Right renal cortex interstitium (tissue), 3 donors: ENCODE measurements around the gene RFC2. TPM values are rescaled to one million over a fixed set of nuclear protein-coding genes. Genes with fewer than 3 reads are reported as not detected.
"Not testable (repeated sequence)": the region's sequence is repeated elsewhere in the genome, so short reads cannot be mapped to it uniquely, and the experiment has no call there.

Source experiments
- DNase-seq, 3 donors: peaks; one replicate each; pipeline ENCODE4 v3.0.0-alpha.2; 2013; ENCODE audit warnings: low read depth in 3 of 3, low spot score in 2 of 3
- polyA plus RNA-seq, 3 donors: library from polyadenylated mRNA; unstranded; fragments of 120-200 nt; gene quantifications; one replicate each; pipeline ENCODE4 v1.2.1, GENCODE V29; 2013; ENCODE audit not compliant: insufficient read length in 3 of 3

RFC2 gene
- polyA plus RNA-seq, 3 donors: 42.7 to 50.8 (median 44.4) TPM

DNA sequence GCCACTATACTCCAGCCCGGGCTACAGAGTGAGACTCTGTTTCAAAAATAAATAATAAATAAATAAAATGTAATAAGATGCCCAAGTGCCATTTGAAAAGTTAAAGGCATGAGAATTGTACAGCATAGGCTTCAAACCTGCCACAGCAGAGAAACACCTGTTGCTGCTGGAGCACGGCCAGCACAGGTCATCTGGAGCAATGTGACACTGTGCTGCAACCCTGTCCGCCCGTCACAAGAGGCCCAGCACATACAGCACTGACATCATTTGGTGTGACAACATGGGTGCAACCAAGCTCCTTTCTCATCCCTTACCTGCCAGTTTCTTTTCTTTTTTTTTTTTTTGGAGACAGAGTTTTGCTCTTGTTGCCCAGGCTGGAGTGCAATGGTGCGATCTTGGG, 1.3 kb downstream of the RFC2 start:
- DNase-seq: no peak

DNA sequence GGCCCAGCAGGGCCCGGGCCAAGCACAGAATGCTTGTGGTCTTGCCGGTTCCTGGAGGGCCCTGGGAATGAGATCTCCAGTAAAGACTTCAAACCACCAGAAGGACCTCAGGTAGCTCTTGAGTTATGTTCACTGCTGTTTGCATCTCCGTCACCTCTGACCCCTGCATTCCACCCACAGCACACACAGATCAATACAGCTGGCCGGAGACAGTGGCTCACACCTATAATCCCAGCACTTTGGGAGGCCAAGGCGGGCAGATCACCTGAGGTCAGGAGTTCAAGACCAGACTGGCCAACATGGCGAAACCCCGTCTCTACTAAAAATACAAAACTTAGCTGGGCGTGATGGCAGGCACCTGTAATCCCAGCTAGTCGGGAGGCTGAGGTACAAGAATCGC, 5.1 kb downstream of the RFC2 start:
- DNase-seq: not testable (repeated sequence)

DNA sequence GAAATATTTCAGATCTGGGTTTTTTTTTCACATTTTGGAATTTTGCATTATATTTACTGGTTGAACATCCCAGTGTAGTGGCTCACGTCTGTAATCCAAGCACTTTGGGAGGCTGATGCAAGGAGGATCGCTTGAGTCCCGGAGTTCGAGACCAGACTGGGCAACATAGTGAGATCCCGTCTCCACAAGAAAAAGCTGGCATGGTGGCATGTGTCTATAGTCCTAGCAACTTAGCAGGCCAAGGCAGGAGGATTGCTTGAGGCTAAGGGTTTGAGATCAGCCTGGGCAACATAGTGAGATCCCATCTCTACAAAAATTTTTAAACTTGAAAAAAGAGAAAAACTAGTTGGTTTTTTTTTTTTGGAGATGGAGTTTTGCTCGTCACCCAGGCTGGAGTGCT, 6.0 kb downstream of the RFC2 start:
- no peak for DNase-seq

DNA sequence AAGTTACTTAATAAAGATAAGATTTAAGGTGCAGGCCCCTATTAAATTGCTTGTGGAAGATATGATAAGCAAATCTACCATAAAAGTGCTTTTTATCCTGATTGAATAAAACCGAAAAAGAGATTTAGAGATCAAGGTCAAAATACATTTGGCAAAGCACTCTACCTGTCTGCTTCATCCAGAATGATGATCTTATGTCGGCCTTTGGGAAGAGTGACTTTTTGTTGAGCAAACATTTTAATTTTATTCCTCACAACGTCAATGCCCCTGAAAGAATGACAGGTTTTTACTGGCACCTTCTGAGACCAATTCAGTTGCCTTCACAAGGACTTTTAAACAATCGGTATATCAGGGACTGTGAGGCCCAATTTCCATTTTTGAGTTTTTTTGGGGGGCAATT, 7.7 kb downstream of the RFC2 start:
- DNase-seq: no peak

DNA sequence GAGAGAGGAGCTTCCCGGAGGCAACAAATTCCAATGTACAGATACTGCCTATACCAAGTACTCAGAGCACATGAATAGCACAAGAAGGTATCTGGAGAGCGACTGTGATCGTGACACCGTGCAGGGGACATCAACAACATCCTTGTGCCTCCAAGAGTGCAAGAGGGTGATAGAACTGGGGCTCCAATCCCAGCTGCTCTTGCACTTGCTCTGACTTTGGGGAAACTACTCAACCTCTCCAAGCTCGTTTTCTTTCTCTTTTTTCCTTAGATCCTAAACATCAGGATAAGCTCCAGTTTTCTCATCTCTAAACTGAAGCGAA, 12.1 kb downstream of the RFC2 start:
- no peak for DNase-seq

DNA sequence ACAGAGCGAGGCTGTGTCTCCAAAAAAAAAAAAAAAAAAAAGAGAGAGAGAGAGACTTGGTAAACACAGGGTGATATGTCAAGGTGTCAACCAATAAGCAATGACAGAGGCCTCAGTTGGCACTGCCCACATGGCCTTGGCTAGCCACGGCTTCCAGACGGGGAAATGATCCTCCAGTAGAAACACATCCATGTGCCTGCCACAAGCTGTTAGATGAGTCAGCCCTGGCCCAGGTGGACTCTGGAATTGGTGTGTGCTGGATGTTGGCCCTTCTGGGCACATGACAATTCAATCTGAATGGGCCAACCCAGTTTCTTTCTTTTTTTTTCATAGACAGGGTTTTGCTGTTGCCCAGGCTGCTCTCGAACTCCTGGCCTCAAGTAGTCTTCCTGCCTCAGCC, 13.7 kb downstream of the RFC2 start:
- DNase-seq: no peak

DNA sequence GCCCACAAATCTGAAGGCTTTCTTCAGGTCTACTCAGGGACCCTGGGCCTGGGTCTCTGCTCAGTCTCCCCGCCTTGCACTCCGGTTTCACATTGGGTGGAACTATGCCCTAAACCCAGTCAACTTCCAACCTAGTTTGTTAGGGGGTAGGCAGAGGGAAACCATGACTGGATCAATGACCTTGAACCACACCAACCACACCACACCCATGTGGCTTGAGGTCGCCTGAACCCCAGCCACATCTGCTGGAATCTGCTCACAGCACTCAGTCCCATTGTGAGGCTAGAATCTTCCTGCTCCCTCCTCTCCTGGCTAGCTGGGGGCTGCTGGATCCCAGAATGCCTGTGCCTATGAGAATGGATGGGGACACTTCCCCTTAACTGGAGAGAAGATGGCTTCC, 17.9 kb downstream of the RFC2 start:
- no peak for DNase-seq

DNA sequence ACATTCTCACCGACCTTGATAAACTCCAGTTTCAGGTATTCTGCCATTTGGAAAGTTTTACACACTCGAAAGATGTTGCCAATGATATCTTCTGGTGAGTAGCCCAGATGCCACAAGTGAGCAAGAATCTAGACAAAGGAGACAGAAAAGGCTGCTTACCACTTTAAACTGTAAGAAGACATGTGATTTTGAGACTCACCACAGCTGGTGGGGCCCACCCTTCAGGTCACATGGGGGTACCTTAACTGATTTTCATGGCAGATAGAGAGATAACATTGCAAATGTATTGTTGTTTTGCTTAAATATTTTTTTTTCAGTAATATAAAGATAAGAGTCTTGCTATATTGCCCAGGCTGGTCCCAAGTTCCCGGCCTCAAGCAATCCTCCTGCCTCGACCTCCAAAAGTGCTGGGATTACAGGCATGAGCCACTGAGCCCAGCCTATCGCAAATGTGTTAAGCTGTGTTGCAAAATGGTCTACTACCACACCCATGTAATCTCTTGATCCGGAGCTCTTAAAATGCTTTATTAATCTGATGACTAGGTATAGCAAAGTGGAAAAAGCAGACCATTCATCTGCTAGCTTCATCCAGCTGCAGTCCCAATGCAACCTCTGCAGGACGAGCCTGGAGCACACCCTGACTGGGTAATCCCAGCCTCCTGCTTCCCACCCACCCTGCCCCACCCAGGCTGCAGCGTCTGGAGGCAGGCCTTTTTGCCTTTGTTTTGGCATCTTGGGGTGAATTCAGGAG, 18.5 kb downstream of the RFC2 start:
- DNase-seq: no peak

DNA sequence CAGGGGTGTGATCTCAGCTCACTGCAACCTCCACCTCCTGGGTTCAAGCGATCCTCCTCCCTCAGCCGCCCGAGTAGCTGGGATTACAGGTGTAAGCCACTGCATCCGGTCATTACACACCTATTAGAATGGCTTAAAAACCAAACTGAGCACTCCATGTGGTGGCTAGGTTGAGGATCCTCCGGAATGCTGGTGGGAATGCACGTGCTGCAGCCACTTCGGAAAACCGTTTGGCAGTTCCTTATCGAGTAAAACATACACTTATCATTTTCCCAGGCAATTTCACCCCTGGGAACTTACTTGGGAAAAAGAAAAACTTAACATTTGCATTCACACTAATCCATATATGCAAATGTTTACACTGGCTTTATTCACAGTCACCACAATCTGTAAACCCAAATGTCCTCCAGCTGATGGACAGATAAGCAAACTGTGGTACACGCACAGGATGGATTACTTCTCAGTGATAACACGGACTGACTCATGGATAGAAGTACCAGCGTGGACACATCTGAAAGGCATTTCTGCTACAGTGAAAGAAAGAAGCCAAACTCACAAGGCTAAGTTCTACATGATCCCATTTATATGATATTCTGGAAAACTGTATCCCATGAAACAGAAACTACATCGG, 20.4 kb downstream of the RFC2 start:
- no peak for DNase-seq

DNA sequence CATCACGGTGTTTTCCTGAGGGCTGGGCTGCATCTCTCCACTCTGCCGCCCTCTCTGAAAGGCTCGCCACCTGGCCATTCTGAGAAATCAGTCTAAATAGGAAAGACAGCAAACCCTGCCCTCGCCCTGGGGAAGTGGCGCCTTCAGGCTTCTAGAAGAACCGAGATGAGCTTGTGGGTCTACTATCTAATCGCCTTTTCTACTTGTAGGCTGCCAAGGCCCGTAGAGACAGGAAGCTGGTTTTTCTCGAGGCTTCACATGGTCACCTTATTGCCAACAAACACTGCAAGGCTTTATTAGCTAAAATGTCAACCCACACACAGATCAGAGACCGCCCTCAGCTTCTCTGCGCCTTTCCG, 23.0 kb downstream of the RFC2 start:
- DNase-seq: no peak

DNA sequence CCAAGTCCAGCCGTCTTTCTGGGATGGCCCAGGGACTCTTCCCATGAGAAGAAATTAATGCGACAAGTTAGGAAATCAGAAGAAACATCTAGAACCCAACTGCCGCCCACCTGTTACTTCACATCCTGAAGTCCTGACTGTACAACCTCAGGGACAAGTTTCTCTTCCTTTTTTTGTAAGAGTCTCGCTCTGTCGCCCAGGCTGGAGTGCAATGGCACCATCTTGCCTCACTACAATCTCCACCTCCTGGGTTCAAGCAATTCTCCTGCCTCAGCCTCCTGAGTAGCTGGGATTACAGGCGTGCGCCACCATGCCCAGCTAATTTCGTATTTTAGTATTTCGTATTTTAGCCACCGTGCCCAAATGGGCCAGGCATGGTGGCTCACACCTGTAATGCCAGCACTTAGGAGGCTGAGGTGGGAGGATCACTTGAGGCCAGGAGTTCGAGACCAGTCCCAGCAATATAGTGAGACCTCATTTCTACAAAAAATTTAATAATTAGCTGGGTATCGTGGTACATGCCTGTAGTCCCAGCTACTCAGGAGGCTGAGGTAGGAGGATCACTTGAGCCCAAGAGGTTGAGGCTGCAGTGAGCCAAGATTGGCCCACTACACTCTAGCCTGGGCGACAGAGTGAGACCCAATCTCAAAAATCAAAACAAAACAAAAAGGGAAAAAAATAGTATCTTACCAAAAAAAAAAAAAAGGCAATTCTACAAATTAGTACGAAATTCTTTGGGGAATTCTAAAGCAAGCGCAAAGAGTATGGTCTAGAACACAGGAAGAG, 23.6 kb downstream of the RFC2 start:
- no peak for DNase-seq

DNA sequence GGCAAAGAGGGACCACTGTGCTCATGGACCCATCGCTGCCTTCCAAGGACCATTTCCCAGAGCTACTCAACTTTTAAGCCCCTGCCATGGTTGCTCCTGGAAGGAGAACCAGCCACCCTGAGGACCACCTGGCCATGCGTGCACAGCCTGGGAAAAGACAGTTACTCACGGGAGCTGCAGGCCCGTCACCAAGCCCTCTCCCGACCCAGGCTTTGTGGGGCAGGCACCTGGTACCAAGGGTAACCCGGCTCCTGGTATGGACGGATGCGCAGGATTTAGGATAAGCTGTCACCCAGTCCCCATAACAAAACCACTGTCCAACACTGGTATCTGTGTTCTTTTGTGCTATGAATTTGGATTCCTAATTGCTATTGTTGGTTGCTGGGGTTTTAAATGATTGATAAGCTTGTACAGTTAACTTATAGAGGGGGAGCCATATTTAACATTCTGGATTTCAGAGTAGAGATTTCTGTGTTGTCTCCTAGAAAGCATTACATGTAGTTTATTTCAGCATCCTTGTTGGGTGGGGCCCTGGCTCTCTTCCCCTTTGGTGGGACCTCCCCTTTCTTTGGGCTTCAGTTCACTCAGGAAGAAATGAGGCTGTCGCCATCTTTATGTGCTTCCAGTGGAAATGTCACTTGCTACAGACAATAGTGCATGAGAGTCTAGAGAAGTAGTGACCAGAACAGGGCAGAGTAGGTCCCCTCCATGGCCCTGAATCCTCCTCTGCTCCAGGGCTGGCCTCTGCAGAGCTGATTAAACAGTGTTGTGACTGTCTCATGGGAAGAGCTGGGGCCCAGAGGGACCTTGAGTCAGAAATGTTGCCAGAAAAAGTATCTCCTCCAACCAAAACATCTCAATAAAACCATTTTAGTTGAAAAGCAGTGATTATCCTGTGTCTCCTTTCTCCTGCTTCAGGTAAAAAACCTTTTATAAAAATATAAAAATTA, 25.0 kb downstream of the RFC2 start:
- DNase-seq: no peak

DNA sequence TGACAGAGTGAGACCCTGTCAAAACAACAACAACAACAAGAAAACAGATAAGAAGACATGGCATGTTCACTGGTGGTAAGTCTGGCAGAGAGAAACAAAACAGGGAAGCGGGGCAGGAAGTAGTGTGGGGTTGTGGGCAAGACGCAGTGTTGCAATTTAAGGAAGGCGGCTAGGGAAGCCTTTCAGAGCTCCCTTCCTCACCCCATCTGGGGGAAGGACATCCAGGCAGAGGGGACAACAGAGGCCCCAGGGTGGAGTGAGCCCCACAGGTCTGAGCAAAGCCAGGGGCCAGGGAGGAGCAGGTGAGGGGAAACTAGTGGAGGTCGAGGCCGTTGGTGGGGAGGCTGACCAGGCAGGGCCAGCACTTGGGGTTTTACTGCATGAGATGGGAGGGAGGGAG, 27.6 kb downstream of the RFC2 start:
- DNase-seq: no peak

DNA sequence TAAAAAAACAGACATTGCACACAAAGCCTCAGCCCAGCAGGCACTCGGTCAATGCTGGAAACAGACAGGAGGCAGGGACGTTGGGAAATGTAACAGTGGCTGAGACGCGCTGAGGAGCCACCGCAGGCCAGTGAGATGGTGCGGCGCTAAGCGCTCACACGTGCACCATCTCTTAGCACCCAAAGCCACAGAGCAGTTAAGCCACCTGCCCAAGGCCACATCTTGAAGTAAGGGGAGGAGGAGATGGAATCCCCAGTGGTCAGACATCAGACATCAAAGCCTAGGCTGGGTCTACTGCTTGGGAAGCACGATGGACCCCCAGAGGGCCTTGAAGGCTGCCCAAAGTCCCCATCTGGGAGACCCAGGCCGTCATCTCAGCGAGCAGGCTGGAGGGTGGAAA, 28.8 kb downstream of the RFC2 start:
- no peak for DNase-seq

DNA sequence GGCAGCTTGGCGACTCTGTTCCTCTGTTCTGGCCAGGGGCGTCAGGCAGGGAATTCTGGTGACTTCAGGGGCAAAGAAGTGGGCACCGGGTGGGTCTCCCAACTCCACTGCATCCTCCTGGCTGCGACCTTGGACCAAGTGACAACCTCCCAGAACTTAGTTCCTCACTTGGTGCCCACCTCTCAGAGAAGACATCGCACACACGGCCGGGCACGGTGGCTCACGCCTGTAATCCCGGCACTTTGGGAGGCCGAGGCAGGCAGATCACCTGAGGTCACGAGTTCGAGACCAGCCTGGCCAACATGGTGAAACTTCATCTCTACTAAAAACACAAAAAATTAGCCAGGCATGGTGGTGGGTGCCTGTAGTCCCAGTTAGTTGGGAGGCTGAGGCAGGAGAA, 29.3 kb downstream of the RFC2 start:
- not testable (repeated sequence) for DNase-seq

DNA sequence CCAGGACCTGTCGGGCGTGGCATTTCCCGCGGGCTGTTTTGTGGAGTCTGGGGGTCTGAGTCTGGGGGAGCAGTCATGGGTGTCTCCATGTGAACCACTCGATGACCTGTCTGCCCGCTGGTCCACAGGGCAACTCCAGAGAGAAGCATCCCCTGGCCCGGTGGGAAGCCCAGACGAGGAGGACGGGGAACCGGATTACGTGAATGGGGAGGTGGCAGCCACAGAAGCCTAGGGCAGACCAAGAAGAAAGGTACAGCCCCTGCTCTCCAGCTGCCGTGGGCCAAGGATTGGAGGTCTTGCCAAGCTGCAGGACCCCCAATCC, 29.7 kb downstream of the RFC2 start:
- DNase-seq: no peak

DNA sequence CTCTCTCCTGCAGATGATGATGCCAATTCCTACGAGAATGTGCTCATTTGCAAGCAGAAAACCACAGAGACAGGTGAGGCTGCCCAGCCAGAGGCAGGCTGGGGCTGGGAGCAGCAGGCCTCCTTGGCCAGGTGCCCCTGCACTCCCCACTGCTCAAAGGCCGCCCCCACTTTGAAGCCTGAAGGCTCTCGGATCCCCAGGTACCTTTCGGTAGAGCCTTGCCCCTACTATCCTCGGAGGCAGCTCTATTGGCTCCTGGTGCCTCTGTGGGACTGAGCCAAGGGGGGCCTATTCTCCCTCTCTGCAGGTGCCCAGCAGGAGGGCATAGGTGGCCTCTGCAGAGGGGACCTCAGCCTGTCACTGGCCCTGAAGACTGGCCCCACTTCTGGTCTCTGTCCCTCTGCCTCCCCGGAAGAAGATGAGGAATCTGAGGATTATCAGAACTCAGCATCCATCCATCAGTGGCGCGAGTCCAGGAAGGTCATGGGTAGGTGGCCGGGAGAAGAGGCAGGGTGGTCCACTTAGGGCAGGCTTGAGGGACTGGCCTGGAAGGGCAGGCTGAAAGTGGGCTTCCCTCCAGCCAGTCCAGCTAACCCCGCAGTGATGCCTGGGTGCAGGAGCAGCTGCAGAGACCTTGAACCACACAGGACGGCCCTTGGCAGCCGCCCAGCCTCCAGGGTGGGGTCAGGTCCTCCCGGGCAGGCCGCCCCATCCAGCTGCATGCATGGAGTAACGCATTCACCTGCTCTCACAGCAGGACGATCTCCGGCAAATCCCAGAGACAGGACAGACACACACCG, 30.3 kb downstream of the RFC2 start:
- DNase-seq: no peak

DNA sequence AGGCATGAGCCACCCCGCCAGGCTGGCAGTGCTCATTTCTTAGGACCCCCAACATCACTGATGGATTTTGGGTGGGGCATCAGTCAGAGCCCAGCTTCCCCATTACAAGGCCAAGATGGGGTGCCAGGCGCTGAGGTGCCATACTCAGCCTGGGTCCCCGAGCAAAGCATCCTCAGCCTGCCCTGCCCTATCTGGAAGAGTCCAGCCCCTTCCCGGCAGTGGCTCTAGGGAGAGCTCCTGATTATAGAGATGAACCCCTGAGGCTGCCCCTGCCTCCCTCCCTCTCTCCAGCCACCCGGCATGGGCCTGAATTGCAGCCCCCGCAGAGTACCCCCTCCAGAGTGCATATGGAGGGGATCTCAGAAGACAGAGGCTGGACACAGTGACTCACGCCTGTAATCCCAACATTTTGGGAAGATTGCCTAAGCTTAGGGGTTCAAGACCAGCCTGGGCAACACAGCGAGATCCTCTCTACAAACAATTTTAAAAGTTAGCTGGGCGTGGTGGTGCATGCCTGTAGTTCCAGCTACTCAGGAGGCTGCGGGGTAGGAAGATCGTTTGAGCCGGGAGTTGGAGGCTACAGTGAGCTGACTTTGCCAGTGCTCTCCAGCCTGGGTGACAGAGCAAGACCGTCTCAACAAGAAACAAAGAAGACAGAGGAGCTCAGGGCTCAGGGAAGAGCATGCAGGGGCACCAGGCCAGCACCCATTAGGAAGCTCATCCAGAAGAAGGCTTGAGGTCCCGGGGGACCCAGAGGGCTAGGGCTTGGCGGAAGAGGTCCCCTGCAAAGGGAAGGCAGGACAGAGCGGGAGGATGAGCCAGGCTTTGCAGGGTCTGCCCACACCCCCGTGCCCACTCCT, 31.1 kb downstream of the RFC2 start:
- no peak for DNase-seq

DNA sequence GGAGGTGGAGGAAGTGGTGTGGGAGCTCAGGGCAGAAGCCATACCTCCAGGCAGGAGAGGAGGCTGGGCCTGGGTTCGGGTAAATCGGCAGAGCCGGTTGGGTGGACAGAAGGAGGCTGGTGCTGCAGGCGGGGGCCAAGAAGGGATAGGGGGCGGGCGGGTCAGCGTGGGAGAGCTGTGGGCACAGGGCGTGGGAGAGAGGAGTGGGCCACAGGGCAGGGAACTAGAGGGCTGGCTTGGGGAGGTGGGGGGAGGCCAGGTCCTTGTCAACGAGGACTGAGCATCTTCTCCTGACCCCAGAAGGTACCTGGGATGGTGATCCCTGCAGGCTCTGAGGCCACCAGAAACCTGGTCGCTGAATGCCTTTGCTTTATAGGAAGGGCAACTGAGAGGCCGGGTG, 32.5 kb downstream of the RFC2 start:
- no peak for DNase-seq
